NCI-H2107 treated with DMSO at 0.1 percent for 48 hours (cell line): ENCODE results near the gene ETV5.

Experiments used
- DNase-seq: peaks from one replicate; lab custom pipeline; 2025; ENCODE audit not compliant: unreplicated experiment; lab: John Stamatoyannopoulos, UW

The ETV5 gene

DNA sequence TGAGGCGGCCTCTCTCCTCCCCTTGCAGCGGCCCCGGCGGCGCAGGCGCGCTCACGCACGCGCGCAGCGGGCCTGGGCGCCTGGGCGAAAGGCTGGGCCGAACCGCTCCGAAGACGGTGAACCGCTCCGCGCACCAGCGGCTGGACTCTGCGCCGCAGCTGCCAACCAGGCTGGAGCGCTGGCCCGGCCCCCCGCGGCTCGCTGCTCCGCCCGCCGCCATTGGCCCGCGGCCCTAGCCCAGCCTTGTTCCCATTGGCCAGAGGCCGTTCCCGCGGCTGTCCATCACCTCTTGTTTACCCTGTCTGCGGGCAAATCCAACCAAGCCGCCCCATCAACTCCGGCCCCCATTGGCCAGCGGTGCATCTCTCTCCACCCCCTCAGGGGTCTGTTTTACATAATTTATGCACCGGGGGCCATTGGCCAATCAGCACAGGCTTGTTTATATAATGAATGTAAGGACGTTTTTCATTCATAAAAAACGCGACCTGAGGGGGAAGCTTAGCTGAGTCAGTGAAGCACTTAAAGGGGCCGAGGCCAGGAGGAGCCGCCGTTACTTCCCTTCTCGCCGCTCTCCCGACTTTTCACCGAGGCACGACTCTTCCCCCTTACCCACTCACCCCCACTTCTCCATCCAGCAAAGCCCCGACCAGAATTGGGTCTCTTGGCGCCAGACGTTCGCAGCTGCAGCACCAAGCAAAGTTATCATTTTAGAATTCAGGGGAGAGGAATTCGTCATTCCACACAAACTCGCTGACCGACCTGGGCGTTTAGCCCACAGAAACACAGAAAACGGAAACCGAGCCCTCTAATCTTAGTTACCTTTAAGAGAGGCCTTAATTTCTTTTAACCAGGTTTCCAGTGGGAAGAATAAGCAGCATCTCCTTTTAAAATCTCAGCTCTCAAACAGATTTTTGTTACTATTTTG lies at the start of gene ETV5:
Gene ETV5, minus strand, starts transcription at position 149 of the 925 bp plus-strand sequence. CDS start 3,221 bp downstream, outside the sequence.
- peak; percentile 97 for DNase-seq

DNA sequence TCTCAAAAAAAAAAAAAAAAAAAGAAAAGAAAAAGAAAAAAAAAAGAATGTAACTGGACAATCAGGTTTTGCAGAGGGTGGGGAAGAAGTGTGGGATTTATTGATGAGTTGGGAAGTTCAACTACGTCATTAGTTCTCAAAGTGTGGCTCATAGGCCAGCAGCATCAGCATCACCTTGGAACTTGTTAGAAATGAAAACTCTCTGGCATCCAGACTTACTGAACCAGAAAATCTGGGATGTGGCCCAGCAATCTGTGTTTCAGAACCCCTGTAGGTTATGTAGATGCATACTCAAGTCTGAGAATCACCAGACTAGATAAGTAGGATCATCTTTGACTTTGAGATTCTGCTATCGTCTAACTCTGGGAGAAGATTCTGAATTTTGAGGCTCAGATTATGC lies 45.8 kb upstream of the ETV5 start:
- DNase-seq, result no peak

DNA sequence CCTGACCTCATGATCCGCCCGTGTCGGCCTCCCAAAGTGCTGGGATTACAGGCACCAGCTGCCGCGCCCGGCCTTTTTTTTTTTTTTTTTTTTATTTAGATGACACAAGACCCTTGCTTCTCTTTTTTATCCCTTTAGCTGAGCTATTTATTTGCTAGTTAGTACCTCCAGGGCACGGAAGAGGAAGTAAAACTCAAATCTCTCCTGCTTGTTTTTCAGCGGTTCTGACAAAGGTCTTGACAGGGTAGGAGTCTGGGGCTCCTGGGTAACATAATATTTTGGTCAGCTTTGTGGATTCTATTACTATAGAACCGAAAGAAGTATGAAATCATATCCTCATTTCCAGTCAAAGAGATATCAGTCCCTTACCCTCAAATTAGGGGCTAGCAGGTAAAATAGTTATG lies 44.0 kb upstream of the ETV5 start:
- no peak for DNase-seq

DNA sequence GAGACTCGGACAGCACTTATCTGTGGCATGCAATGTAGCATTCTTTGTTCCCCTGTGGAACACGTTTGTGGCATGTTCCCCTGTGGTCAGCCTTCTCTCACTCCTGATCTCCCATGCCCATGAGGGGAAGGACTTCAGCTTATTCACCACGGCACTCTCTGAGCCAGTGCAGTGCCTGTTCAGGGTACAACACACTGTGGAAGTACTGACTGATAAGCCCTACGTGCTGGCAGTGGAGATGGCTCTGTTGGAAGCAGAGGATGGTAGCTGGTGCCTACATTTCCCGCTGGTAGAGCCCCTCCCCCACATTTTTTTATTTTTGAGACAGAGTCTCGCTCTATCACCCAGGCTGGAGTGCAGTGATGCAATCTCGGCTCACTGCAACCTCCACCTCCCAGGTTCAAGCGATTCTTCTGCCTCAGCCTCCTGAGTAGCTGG lies 43.5 kb upstream of the ETV5 start:
- DNase-seq, result no peak

DNA sequence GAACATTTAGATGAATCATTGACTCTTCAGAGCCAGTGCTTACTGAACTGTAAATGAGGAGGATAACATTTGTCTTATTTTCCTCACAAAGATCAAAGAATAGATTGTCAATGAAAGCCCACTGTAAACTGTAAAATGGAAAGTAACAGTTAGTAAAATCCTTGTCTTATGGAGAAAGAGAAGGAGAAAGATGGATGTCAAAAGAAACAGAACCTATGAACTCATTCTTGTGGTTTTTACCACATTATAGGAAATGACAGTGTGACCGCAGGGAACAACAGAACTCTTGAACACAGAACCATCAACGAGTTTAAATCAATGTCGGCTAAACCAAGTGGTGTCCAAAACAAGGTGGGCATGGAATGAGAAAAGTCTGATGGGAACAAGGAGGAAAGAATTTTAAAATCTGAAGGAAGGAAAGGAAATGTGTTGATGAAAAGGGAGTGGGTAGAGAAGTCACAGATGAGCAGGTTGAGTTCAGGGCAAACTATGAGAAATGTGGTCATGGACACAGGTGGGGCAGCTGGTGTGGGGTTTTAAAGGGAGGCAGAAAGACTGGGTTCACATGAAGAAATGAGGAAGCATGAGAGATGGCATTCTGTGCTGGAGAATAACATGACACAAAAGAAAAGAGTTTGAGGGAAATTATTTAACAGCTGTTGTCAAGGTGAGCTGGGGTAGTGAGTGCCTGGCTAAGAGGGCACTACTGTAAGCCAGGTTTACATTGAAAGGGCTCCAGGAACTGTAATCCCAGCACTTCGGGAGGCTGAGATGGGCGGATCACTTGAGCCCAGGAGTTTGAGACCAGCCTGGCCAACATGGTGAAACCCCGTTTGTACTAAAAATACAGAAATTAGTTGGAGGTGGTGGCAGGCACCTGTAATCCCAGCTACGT lies 42.4 kb upstream of the ETV5 start:
- DNase-seq, result no peak

DNA sequence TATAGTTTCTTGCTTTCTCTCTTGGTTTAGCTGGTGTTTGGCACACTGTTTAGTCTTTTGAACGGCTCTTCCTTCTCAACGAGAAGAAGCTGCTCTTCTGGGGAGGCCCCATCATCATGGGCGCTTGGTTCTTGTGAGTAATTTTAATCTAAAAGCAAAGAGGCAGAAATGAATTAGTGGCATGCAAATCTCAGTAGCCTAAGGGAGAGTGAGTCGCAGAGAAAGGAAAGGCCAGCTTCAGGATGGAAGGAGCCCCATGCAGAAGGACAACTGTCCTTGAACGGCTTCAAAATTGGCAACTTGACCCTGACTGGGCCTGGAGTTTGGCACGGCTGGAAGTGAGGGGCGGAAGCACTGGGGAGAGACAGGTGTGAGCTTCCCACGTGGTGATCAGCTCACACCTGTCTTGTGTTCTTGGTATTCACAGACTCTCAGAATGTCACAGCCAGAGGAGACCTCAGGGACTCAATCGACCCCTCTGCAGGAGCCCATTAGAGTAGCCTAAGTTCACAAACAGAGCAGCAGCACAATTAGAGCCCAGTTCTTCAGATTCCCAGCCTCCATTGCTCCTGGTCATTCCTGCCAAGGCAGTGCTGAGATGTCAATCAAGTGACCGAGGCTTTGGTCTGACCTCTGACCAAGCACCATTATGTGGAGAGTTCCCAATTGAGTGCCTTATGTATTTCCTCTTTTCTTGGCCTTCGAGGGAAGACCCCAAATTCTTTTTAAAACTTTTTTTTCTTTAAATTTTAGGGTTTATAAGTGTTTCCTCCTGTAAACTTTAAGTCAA lies 41.3 kb upstream of the ETV5 start:
- DNase-seq, result no peak

DNA sequence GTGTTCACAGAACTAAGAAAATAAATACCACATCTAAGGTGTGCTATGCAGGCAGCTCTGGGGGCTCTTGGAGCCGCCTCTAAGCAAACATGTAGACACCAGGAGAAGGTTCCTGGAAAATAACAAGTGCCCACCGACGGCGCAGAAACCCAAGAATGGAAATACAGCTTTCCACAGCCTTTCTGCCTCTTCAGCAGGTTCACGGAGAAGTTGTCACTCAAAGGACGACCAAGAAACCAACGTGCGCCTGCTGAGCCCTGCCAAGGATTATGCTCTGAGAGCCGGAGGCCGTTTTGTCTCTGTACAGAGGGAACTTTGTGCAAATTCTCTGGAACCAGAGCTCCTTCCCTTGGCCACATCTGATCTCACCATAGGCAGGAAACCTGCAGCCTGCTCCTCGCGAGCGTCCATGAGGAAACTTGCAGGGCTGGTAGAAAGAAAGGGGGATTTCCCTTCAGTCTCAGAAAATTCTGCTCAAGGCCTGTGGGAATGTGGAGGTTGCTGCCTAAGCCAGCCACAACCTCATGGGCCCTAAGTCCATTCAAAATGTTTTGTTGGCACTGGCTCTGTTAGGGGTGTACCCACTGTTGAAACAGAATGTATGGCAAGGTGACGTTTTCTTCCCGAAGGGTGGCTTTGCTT lies 40.6 kb upstream of the ETV5 start:
- DNase-seq, result no peak

DNA sequence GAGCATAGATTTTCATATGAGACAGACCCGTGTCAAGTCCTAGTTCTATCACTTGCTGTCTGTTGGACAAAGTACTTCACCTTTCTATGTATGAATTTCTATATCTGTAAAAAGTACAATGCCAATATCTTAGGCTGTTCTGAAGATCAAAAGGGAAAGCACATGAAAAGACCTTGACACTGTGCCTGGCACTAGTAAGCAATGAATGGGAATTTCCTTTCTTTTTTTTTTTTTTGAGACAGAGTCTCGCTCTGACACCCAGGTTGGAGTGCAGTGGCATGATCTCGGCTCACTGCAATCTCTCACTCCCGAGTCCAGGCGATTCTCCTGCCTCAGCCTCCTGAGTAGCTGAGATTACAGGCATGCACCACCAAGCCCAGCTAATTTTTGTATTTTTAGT lies 35.4 kb upstream of the ETV5 start:
- DNase-seq, result no peak

DNA sequence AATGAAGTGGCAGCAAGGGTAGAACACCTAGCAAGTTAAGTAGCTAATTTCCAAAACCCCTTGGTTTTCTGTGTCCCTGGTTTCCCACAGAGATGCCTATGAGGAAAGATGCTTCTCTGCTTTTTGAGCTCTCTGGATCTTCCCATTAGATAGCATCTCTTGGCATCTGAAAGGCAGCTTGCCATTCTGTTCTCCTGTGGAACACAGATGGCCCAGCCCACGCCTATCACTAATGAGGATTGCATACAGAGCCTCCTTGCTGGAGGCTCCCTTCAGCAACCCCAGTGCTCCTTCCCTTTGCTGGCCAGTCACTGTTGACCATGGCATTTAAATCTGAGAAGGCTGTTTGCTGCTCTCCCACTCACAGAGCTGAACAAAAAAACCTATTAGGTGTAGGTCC lies 34.4 kb upstream of the ETV5 start:
- no peak for DNase-seq

DNA sequence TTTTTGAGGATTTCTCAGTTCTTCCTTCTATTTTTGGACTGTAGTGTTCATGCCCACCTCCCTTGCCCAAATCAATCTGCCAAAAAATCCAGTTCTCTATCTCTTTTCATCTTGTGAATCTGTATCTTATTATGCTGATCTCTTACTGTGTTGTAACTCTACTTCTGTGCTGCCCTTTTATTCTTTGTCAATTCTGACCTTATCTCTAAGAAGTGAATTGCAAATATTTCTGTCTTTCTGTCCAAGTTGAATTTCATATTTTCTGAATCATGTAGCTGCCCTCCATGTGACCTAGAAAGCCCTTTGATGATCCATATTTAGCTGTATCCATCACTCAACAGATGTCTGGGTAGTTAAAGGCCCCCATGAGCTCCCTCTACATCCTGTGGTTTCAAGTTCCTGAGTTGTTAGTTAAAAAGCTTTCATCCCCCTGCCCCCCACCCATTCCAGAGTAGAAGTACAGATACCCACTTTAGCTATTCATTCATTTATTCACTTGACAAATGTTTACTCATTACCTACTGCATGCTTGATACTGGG lies 33.6 kb upstream of the ETV5 start:
- DNase-seq, result no peak

DNA sequence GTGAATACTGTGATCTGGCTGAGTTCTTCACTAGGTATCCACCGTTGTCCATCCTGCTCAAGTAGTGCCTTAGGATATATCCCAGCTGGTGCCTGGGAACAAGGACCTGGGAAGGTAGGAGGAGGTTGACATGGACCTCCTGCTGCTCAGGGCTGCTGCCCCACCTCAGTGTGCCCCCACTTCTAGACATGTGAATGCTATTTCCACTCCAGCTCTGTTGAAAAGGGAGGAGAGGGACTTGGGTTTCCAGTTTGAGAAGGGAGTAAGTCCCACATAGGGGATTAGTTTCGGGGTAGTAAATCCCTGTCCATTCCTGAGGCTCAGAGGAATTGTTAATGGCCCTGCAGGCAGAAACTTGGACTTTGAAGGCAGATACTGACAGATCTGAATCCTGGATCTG lies 32.9 kb upstream of the ETV5 start:
- no peak for DNase-seq

DNA sequence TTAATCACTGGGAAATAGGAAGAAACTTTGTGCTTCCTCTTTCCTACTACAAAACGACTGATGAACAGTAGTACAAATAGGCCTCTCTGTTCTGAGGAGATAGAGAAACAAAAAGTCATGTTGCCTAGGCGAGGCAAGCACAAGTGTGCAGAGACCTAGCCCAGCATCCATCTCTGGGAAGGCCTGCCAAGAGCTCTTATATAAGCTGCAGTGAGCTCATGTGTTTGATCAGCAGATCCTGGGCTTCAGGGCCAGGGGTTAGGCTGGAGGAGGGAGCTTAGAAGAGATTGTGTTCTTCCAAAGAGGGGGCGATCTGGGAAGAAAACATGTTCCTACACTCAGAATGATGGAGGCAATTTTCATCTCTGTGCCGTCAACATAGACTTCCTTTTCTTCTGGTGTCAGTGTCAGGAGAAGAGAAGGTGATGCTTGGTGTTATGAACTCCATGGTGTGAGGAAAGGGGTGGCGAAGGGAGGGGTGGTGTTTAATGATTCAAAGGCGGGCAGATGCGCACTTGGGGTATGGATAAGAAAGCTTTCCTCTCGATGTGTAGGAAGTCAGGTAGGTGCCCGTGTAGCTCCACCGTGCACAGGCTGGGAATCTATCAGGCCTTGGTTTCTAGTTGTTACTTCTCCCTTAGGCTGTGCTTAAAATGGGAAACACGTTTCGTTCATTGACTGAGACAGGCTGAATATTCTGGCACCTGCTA lies 29.5 kb upstream of the ETV5 start:
- DNase-seq, result no peak

DNA sequence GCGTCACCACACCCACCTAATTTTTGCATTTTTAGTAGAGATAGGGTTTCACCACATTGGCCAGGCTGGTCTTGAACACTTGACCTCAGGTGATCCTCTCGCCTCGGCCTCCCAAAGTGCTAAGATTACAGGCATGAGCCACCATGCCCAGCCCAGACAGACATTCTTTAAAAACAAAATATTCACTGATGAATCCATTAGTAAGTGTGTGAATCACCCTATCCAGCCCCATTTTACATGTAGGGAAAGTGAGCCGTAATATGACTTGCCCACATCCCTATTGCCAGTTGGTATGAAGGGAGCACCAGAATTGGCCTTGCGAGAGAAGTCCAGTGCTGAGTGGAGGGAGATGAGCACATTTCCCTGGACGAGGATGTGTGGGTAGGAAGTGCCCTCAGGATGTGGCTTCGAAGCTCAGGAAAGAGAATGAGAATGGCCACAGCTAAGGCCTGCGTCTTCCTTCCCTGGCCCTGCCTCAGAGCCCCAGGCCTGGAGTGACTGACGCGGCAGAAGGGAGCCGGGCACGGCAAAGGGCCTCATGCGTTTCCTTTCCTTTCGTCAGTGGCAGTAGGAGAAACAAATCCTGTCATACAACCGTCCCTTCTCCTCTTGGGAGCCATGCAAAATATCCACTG lies 28.3 kb upstream of the ETV5 start:
- no peak for DNase-seq

DNA sequence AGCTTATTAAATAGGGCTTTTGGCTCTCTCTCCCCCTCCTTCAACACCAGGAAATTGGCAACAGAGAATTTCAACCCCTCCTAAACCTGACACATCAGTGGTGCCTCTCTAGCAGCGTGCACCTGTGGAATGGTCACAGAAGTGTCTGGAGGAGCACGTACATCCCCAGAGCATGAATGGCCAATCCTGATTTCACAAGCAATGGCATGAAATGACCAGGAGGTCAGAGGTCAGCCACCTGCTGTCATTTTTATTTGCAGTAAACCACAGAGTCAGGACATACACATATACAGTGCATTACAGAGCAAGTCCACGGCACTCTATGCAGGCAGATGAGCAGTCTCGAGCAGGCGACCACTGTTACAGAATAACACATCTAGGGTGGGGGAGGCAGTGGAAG lies 25.1 kb upstream of the ETV5 start:
- no peak for DNase-seq

DNA sequence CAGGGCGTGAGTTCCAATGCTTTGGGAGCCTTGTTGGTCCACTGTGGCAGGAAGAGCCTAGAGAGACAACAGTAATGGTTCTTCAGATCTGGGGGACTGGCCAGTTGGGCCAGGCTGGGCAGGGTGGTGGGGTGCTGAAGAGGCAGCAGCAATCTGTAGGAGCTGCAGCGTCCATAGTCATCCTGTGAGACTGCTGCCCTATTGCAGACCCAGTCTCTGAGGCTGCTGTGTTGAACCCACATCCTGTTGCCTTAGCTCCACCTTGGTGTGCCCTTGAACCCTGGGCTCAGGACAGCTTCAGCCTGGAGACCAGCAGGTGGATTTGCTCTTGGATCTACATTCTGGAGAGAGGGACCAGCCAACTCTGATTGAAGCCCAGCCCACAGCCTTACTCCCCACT lies 23.6 kb upstream of the ETV5 start:
- DNase-seq, result no peak

DNA sequence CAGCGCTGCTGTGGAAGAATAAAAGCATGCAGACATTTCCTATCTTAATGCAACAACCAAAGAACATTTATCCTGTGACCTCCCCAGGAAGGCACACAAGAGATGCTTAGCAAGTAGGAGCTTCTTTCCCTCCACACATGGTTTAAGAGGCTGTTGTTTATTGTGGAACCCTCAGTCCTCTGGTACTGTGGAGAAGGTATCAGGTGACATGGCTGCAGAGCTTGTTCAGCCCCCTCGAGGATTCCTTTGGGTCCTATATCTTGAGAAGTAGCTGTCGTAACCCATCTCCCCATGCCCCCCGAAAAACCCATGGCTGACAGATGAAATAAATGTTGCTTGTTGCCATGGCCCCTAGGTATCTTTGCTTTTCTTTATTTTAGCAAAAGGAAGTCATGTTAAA lies 20.3 kb upstream of the ETV5 start:
- DNase-seq, result no peak

DNA sequence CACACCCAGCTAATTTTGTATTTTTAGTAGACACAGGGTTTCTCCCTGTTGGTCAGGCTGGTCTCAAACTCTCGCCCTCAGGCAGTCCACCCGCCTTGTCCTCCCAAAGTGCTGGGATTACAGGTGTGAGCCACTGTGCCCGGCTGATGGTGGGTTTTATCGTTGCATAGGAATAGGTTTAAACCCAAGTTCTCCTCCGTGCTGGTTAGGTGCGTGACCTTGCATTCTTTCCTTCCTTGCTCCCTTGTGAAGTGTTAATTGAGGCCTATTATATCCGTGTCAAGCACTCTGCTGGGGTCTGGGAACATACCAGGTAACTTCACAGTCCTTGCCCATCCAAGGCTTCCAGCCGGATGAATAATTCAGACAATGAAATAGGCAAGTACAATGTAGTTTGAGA lies 19.3 kb upstream of the ETV5 start:
- DNase-seq, result no peak

DNA sequence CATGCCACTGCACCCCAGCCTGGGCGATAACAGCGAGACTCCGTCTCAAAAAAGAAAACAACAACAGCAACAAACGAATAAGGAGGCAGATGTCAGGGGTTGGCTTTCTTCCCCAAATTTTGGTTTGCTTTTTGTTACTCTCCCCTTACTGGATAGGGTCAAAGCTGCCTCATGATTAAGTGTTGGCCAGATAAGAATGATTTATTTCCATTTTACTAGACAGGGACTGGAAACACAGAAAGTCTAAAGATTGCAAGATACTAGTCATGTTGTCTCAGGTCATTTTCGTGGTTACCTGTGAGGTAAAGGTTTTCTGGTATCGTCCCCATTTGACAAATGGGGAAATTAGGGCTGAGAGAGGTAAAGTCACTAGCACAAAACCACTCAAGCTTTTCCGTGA lies 18.6 kb upstream of the ETV5 start:
- no peak for DNase-seq

DNA sequence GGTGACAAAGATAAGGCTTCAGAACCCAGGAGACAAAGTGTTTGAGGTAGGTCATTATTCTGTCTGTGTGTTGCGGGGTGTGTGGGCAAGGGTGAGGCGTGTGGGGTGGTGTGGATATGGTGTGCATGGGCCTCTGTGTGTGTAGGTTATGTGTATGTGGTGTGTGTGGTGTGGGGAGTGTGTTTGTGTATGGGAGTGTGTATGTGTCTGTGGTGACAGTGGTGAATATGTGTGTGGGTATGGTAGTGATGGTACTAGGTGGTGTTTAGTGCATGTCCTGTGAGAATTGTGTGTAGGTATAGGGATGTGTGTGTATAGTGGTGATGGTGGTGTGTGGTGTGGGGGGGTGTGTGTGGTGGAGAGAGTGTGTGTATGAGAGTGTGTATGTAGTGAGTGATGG lies 16.2 kb upstream of the ETV5 start:
- no peak for DNase-seq
